GM12878 (cell line): Measurements from ENCODE around the gene LENEP. TPM values are rescaled to one million over a fixed set of nuclear protein-coding genes. Genes with fewer than 3 reads are reported as not detected.
A peak's percentile ranks its signal among the peaks of the same experiment; 100 is the strongest.

Experiments used
- ATAC-seq: fragments of 200-7000 bp; cut with Tn5 transposase; 3 replicates; pipeline ENCODE4 v1.9.1; 2020; ENCODE audit warnings: mild to moderate bottlenecking, moderate library complexity
- BruUV-seq: library from RNA; stranded (reverse); fragments of 400-500 nt; replicated peaks from 2 replicates; lab custom pipeline; 2021; lab: Mats Ljungman, UMichigan
- CTCF ChIA-PET: fragments of 300-600 bp; sonication (Branson Sonifier 250); formaldehyde crosslinking; extraction: SDS; loops from one replicate; lab custom pipeline; 2021; ENCODE audit warnings: inconsistent platforms; lab: Yijun Ruan, JAX
- POLR2A ChIA-PET: fragments of 350-600 bp; formaldehyde crosslinking; extraction: SDS; loops from one replicate; lab custom pipeline; 2021; ENCODE audit warnings: inconsistent platforms; lab: Charles Lee
- RAD21 ChIA-PET: fragments of 300-600 bp; sonication (Branson Sonifier 250); formaldehyde crosslinking; loops from one replicate; lab custom pipeline; 2023; ENCODE audit warnings: antibody characterized with exemption; ENCODE audit not compliant: unreplicated experiment; lab: Charles Lee
- SMC1A ChIA-PET: fragments of 300-600 bp; sonication (Branson Sonifier 250); formaldehyde crosslinking; loops from one replicate; lab custom pipeline; 2023; ENCODE audit not compliant: unreplicated experiment, uncharacterized antibody; lab: Charles Lee
- DNase-seq: peaks from one replicate; pipeline ENCODE4 v3.0.0-alpha.2; 2011; ENCODE audit warnings: low read depth, low spot score
- FAIRE-seq: peaks from 3 replicates; lab custom pipeline; 2011; peaks lifted over from hg19 to GRCh38; lab: Jason Lieb, UNC
- H2AFZ ChIP-seq: 2 replicates; pipeline ENCODE4 v1.6.0; 2011; ENCODE audit warnings: low read depth, low read length, control low read depth; ENCODE audit not compliant: control insufficient read depth
- H3K27ac ChIP-seq: 2 replicates; pipeline ENCODE4 v1.5.1; 2011; ENCODE audit warnings: control low read depth; ENCODE audit not compliant: control insufficient read depth, insufficient read depth
- H3K27me3 ChIP-seq, 2 experiments: replicated peaks in 1 of 2; 2 replicates each; pipeline versions ENCODE4 v1.6.0 to v1.6.1; 2011; ENCODE audit warnings: low read length in 1 of 2; ENCODE audit not compliant: control insufficient read depth in 2 of 2, insufficient read depth in 2 of 2
- H3K36me3 ChIP-seq, 2 experiments: 2 replicates each; pipeline ENCODE4 v1.5.1; 2011; ENCODE audit warnings: low read length in 1 of 2; ENCODE audit not compliant: control insufficient read depth in 2 of 2, insufficient read depth in 2 of 2
- H3K4me1 ChIP-seq: 2 replicates; pipeline ENCODE4 v1.6.1; 2011; ENCODE audit warnings: mild to moderate bottlenecking, low read length, moderate library complexity, mixed read lengths; ENCODE audit not compliant: control insufficient read depth, insufficient read depth
- H3K4me2 ChIP-seq: 2 replicates; pipeline ENCODE4 v1.6.0; 2011; ENCODE audit warnings: control low read depth; ENCODE audit not compliant: control insufficient read depth, insufficient read depth
- H3K4me3 ChIP-seq: fragments of 200-600 bp; sonication (generic); 2 replicates; pipeline ENCODE4 v1.5.1; 2016
- H3K79me2 ChIP-seq: 2 replicates; pipeline ENCODE4 v1.6.0; 2011; ENCODE audit warnings: low read length; ENCODE audit not compliant: control insufficient read depth, insufficient read depth
- H3K9ac ChIP-seq: 2 replicates; pipeline ENCODE4 v1.8.0; 2011; ENCODE audit warnings: low read length, control low read depth, mixed read lengths; ENCODE audit not compliant: control insufficient read depth, insufficient read depth
- H3K9me3 ChIP-seq: replicated peaks from 3 replicates; pipeline ENCODE4 v1.5.1; 2011; ENCODE audit warnings: mild to moderate bottlenecking, low read length; ENCODE audit not compliant: control insufficient read depth, insufficient read depth
- H4K20me1 ChIP-seq: 2 replicates; pipeline ENCODE4 v1.6.0; 2011; ENCODE audit not compliant: control insufficient read depth, insufficient read depth
- BCL3 ChIP-seq: IDR thresholded peaks from 2 replicates; pipeline ENCODE4 v1.6.1; 2011; ENCODE audit warnings: borderline replicate concordance, low read depth, mild to moderate bottlenecking, moderate library complexity, low read length; ENCODE audit not compliant: insufficient read depth, poor library complexity, severe bottlenecking
- CBFB ChIP-seq: IDR thresholded peaks from 2 replicates; pipeline ENCODE4 v1.6.1; 2016; ENCODE audit warnings: antibody characterized with exemption, low read depth
- CHD2 ChIP-seq: IDR thresholded peaks from 2 replicates; pipeline ENCODE4 v1.6.1; 2011; ENCODE audit warnings: low read depth, low read length, improper control_type of control experiment, borderline replicate concordance
- NFIC ChIP-seq: IDR thresholded peaks from 2 replicates; pipeline ENCODE4 v1.6.1; 2012; ENCODE audit warnings: low read depth, mild to moderate bottlenecking, inconsistent platforms, low read length, moderate library complexity
- RCOR1 ChIP-seq: conservative IDR thresholded peaks from 2 replicates; pipeline ENCODE4 v1.6.1; 2012; ENCODE audit warnings: low read depth, low read length, improper control_type of control experiment
- SKIL ChIP-seq: fragments of 450-650 bp; IDR thresholded peaks from 2 replicates; pipeline ENCODE4 v1.6.1; 2017; ENCODE audit warnings: mild to moderate bottlenecking, low read depth, inconsistent platforms; ENCODE audit not compliant: poor library complexity, severe bottlenecking
- SMAD5 ChIP-seq: IDR thresholded peaks from 2 replicates; pipeline ENCODE4 v1.6.1; 2016; ENCODE audit warnings: antibody characterized with exemption, low read depth
- SRF ChIP-seq, 2 experiments: IDR thresholded peaks; 2 replicates each; pipeline ENCODE4 v1.6.1; 2011; ENCODE audit warnings: low read depth in 2 of 2, low read length in 2 of 2, mild to moderate bottlenecking in 1 of 2, moderate library complexity in 1 of 2
- TAF1 ChIP-seq: IDR thresholded peaks from 2 replicates; pipeline ENCODE4 v1.6.1; 2011; ENCODE audit warnings: mild to moderate bottlenecking, low read depth, low read length, borderline replicate concordance
- ZNF24 ChIP-seq: fragments of 450-650 bp; IDR thresholded peaks from 2 replicates; pipeline ENCODE4 v1.6.1; 2017; ENCODE audit warnings: antibody characterized with exemption, mild to moderate bottlenecking
- ZNF687 ChIP-seq: fragments of 450-650 bp; IDR thresholded peaks from 2 replicates; pipeline ENCODE4 v1.6.1; 2017; ENCODE audit warnings: mild to moderate bottlenecking, moderate library complexity
- whole genome bisulfite sequencing: methylation state at CpG from one replicate; pipeline ENCODE4 v1.1.6; 2016; ENCODE audit warnings: low lambda C conversion rate; ENCODE audit not compliant: insufficient replicate concordance, insufficient coverage; ENCODE audit errors: missing lambda C conversion rate; 5-methylcytosine and 5-hydroxymethylcytosine counted together
- in situ Hi-C: fragments of 300-500 bp; cut with MboI; formaldehyde crosslinking; loops from 9 replicates; pipeline ENCODE4 v1.14.3; 2018; ENCODE audit warnings: mixed read lengths
- intact Hi-C: fragments of 100-400 bp; cut with micrococcal nuclease; formaldehyde crosslinking; loops from one replicate; pipeline ENCODE4 v1.14.2; 2022; ENCODE audit not compliant: unreplicated experiment
- polyA plus RNA-seq, 11 experiments: library from polyadenylated mRNA; depleted of rRNA in 4 of 11; unstranded in 6 of 11; stranded (reverse) in 5 of 11; fragments of >200 nt; fragmentation: Nextera tagmentation in 4 of 11; fragmentation: Illumina TruSeq in 1 of 11; extraction: Ambion mirVana in 4 of 11; extraction: Trizol in 1 of 11; gene quantifications; 1 replicate in 1 of 11; 2 replicates in 10 of 11; pipeline versions ENCODE4 v1.2.1 to v1.2.3, GENCODE V29; 2011 to 2016; ENCODE audit warnings: inconsistent platforms in 2 of 11, missing spikeins in 2 of 11, low read depth in 1 of 11
- total RNA-seq, 4 experiments: library from RNA; depleted of rRNA in 3 of 4; stranded (reverse); fragments of >200 nt in 3 of 4; fragmentation: Illumina TruSeq in 1 of 4; extraction: Trizol in 1 of 4; gene quantifications; 2 replicates each; pipeline versions ENCODE4 v1.2.1 to v1.2.3, GENCODE V29; 2013 to 2021

Gene LENEP
- total and polyA plus RNA-seq, 10 of the 15 experiments (the other 5 are each of a cell fraction or from before 2014, with no cell fraction given), result 0.27 to 1.1 (median 0.64) TPM; not detected in 7

GRCh38 chr1:155007251-155007828 is 14.0 kb downstream of the LENEP start:
- no peaks in the 10 kb centered on the region for H3K9me3 ChIP-seq
- DNase-seq (no peak), FAIRE-seq (no peak), ATAC-seq (no peak)
- H3K9ac ChIP-seq, result no peak overlapping the region
- SMC1A ChIA-PET, result interaction anchor here (1.1 to 1.3 kb wide), 3 partner anchors 8 to 36 kb away, joined by 3 read pairs; no protein-coding TSS in a partner anchor
- POLR2A ChIA-PET, result interaction anchor here (0.5 to 1.7 kb wide), 7 partner anchors 9 to 71 kb away, joined by 3 to 5 read pairs (median 4); partner anchors contain the start of genes PBXIP1, PMVK and SHC1
- intact Hi-C loops (no loop called here), in situ Hi-C loops (no loop called here)
- H4K20me1 ChIP-seq, result 0 out of 2 replicates have a peak, but pooled peaks cover 3% of the 10 kb centered on the region
- no peak overlapping the region for H2AFZ ChIP-seq
- no peaks in the 10 kb centered on the region for H3K27me3 ChIP-seq
- H3K4me3 ChIP-seq, result no peak overlapping the region
- RAD21 ChIA-PET, result interaction anchor here (0.7 to 1.5 kb wide), 2 partner anchors 24 to 37 kb away, joined by 3 read pairs; partner anchors contain the start of gene FLAD1
- H3K4me1 ChIP-seq, result peaks cover 56% of the 10 kb centered on the region
- H3K4me2 ChIP-seq, result 0 out of 2 replicates have a peak overlapping the region, but pooled peaks have one; percentile 32
- BruUV-seq, result no TSS peak
- peaks cover 0 to 7% of the 10 kb centered on the region in 2 experiments; a peak in 3 of 4 replicates for H3K36me3 ChIP-seq
- H3K27ac ChIP-seq, result no peak overlapping the region
- WGBS, result 80% methylated on average over 6 of the region's 6 CpGs
- CTCF ChIA-PET, result interaction anchor here (1.5 to 3.6 kb wide), 2 partner anchors 10 to 67 kb away, joined by 3 to 27 read pairs; no protein-coding TSS in a partner anchor
- peaks cover 60% of the 10 kb centered on the region for H3K79me2 ChIP-seq
- TF ChIP-seq CBFB (no peak), SKIL (no peak), SMAD5 (no peak), TAF1 (no peak), NFIC (no peak), BCL3 (no peak), ZNF24 (no peak), SRF (IDR thresholded peaks at IDR 0.05; ENCODE audit: low read depth in 2 of 2, low read length in 2 of 2) (no peak), ZNF687 (no peak), RCOR1 (no peak), CHD2 (no peak)
